HG03175 (cell line): ENCODE measurements around the gene CCL13.

Source experiments
- ATAC-seq: cut with Tn5 transposase; IDR thresholded peaks from one replicate; pipeline ENCODE4 v1.9.1; 2021; ENCODE audit warnings: mild to moderate bottlenecking, moderate library complexity; ENCODE audit not compliant: unreplicated experiment

Gene CCL13

GRCh38 chr17:34361478-34362061 is 5.3 kb downstream of the CCL13 start:
- peak; percentile 77 for ATAC-seq

- ATAC-seq = no peak
Observed at GRCh38 chr17:34363183-34363661, 6.9 kb downstream of the CCL13 start, which contains the start of gene CCL1. Gene CCL1 (minus strand): TSS chr17:34363233. CDS start chr17:34363161, 72 bp downstream.

GRCh38 chr17:34364751-34365150 is 8.5 kb downstream of the CCL13 start:
- no peak for ATAC-seq

GRCh38 chr17:34365340-34365739 is 9.1 kb downstream of the CCL13 start:
- no peak for ATAC-seq

- ATAC-seq = no peak
Observed at GRCh38 chr17:34366010-34366409, 9.7 kb downstream of the CCL13 start.

- no peak for ATAC-seq
Observed at GRCh38 chr17:34366529-34367107, 10.3 kb downstream of the CCL13 start.

GRCh38 chr17:34367486-34368195 is 11.4 kb downstream of the CCL13 start:
- ATAC-seq = no peak

- no peak for ATAC-seq
Observed at GRCh38 chr17:34368196-34368945, 12.1 kb downstream of the CCL13 start.

GRCh38 chr17:34368946-34369500 is 12.7 kb downstream of the CCL13 start:
- ATAC-seq = no peak

- ATAC-seq = no peak
Observed at GRCh38 chr17:34369571-34369970, 13.3 kb downstream of the CCL13 start.

GRCh38 chr17:34370376-34370996 is 14.2 kb downstream of the CCL13 start:
- ATAC-seq = no peak

GRCh38 chr17:34370997-34371395 is 14.7 kb downstream of the CCL13 start:
- no peak for ATAC-seq

GRCh38 chr17:34371405-34372100 is 15.3 kb downstream of the CCL13 start:
- no peak for ATAC-seq

- ATAC-seq = no peak
Observed at GRCh38 chr17:34374457-34374856, 18.2 kb downstream of the CCL13 start.

- no peak for ATAC-seq
Observed at GRCh38 chr17:34375426-34375997, 19.2 kb downstream of the CCL13 start.

- ATAC-seq = peak; percentile 35
Observed at GRCh38 chr17:34377078-34377823, 21.0 kb downstream of the CCL13 start.

GRCh38 chr17:34378664-34379101 is 22.4 kb downstream of the CCL13 start:
- peak; percentile 87 for ATAC-seq

GRCh38 chr17:34379868-34380267 is 23.6 kb downstream of the CCL13 start:
- no peak for ATAC-seq

GRCh38 chr17:34382621-34383124 is 26.4 kb downstream of the CCL13 start:
- no peak for ATAC-seq
